Measurements from ENCODE around the gene EXOC6B.

Gene EXOC6B

DNA sequence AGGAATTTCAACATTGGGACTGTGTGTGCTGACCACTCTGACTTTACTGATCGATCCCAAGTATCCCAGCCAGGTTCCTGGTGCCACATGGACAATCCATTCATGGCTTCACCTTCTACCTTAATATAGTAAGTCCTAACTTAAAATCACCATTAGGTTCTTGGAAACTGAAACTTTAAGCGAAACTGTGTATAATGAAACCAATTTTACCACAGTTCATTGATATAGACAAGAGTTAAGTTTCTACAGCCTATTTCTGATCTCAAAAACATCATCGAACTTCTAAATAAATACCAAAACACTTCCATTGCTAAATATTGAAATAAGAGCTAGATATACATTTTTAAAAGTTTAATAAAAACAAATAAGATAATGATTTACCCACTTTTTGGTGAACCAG lies 4.4 kb upstream of the EXOC6B start:
- DNase-seq (ENCODE audit: low spot score), result no peak

DNA sequence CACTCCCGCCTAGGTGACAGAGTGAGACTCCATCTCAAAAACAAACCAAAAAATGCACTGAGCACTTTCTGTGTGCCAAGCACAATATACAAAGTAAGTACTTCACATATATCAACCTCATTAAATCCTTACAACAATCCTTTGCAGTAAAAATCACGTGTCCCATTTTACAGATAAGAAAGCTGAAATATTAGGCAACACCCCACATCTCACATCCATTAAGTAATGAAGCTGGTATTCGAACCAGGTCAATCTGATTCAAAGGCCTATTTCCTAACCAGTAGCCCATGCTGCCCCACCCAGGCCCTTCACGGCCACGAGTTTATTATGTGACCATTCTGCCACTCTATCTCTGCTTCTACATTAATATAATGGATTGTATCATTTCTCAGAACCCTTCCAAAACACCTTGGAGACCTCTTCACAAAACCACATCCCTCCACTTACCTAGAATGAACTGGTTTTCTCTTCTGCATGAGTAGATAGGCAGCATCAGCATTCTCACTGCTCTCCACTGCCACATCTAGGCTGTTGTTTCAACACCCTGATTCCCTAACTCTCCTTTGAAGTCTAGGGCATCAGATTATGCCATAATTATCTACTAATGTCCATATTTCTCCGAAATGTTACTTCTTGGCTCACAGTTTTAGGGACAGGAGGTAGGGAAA lies 3.1 kb upstream of the EXOC6B start:
- DNase-seq (ENCODE audit: low spot score), result no peak

DNA sequence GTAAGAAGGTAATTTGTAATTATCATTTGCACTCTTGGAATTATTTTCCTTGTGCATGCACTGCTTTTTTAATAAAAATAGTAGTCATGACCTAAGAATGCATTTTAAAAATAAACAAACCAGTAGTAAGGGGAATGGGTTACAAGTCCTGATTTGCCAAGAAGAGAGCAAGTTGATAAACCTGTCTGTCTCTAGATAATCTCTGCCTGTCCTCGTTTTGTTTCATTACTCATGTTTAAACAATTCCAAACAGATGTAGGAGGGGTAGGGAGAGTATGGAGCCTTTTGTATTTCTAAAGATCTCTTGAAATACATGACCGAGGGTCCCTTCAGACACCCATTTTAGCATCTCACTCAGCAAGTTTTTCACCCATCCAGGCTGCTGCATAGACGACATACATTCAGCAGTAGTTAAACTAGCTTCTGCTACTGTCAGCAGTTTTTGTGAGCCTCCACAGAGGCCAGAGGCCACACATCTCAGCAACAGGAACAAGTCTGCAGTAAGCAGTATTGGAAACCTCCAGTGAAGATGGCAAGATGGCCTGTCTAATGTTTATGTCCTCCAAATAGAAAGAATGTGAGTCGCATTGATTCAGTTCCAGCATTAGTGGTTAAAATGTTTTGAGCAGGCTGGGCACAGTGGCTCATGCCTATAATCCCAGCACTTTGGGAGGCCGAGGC lies 2.3 kb upstream of the EXOC6B start:
- DNase-seq (ENCODE audit: low spot score), result no peak

DNA sequence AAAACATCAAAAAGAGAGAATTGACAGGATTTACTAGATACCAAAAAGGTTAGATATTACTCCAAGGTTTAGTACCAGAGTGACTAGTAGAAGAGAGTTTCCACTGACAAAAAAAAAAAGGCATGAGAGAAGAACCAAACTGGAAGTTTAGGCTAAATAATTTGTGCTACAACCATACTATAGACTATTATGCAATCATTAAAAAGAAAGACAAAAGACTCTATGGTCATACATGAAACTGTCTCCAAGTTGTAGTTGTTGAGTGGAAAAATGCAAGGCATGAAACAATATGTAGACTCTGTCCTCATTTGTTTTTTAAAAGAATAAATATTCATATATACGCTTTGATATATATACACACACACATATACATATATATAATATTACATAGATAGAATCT lies 1.7 kb upstream of the EXOC6B start:
- no peak for DNase-seq (ENCODE audit: low spot score)

DNA sequence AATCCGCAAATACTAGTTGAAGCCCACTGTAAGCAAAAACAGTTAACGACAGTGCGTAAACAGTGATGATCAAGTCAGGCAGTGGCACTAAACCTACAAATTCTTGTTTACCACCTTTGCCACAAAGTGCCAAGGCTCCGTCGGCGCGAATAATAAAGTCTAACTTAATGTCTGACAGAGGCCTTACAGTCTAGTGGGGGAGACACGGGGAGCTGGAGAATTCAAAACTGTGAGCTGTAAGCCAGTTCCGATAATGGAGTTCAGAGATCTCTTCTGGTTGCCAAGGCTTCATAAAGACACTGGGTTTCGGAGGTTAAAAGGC lies 284 bp upstream of the EXOC6B start:
- no peak for DNase-seq (ENCODE audit: low spot score)

DNA sequence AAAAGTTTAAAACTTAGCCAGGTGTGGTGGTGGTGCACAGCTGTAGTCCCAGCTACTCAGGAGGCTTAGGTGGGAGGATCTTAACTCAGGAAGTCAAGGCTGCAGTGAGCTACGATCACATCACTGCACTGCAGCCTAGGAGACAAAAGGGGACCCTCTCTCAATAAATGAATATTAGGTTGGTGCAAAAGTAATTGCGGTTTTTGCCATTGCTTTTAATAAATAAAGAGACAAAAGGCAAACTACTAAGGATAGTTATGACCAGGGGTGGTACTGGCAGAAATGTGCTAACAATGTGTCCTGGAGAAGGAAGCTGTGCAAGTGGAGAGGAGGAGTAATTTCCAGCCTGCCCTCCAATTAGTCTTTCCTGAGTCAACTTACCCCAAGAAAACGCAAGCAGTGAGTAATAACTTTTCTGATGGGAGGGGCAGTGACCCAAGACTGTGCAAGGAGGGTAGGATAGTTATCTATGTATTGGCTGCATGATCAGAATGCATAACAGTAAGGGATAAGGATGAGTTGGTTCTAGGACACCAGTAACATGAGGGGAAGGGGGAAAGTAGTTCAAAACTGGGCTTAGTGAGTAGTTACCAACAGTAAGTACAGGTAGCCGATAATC lies 1.5 kb downstream of the EXOC6B start:
- DNase-seq (ENCODE audit: low spot score), result no peak

DNA sequence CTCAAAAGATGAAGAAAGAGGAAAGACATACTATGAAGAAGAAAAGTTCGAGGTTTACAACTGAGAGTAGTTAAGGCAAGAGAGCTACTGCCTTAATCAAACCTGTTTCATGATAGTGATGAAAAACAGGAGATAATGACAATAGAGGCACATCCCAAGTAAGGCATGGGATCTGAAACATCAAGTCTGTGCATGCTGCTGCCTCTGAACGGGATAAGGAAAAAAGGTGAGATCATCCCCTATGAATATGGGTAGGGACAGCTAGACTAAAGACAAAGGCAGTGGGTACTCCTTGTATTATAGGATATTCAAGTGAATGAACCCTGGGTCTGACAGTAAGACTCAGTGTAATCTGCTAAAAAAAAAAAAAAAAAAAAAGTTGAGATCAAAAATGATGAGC lies 3.0 kb downstream of the EXOC6B start:
- DNase-seq (ENCODE audit: low spot score), result no peak

DNA sequence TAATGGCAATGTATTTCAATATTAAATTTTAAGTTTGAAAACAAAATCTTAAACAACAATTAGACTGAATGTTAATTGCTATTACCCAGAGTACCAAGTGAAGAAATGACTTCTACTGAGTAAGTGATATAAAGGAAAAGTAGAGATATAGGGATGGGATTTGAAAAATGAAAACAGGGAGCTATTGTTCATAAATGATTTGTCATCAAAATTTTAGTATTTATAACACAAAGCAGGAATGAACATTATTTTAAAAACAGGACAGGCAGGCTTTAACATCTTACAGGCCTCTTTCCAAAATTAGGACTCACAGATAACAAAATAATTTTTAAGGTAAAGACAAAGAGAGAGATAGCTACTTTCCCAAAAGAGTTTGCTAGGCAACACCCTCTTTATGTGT lies 3.9 kb downstream of the EXOC6B start:
- no peak for DNase-seq (ENCODE audit: low spot score)

DNA sequence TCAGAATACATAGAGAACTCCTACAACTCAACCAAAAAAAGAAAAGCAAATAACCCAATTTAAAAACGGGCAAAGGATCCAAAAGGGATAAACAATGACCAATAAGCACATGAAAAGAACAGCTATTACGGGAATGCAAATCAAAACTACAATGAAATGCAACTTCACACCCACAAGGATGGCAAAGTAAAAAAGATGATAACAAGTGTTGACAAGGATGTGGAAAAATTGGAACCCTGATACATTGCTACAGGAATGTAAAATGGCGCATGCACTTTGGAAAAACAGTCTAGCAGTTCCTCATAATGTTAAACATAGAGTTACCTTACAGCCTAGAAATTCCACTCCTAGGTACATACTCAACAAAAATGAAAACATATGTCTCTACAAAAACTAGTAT lies 4.7 kb downstream of the EXOC6B start:
- no peak for DNase-seq (ENCODE audit: low spot score)

DNA sequence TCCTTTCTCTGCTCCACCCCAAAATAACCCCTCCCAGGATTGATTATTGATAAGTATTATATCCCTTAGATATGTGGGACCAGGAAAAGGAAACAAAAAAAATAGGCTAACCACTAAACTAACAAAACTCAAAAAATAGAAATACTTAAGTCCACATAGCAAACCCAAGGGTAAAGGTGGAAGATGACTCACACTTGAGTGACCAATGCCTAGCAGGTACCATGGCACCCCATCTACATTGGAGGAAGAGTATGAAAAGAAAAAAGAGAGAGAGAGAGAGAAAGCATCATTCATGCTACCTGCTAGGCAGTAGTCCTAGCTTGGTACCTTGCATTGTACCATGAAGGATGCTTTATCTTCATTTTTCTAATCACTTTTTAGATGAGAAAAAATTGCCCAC lies 6.3 kb downstream of the EXOC6B start:
- no peak for DNase-seq (ENCODE audit: low spot score)

DNA sequence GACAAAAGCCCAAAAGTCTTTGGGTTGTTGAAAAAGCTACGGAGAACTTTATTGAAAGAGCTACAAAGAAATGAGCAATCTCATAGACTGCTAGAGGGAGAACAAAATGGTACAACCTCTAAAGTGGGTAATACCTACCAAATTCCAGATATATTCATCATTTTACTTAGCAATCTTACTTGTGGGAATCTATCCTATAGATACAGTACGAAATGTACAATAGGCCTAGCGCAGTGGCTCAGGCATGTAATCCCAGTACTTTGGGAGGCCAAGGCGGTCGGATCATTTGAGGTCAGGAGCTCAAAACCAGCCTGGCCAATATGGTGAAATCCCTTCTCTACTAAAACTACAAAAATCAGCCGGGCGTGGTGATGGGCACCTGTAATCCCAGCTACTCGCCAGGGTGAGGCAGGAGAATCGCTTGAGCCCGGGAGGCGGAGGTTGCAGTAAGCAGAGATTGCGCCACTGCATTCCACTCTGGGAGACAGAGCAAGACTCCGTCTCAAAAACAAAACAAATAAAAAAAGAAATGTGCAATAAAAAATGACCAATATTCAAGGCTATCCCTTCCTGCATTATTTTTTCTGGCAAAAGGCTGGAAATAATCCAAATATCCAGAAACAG lies 10.1 kb downstream of the EXOC6B start:
- no peak for DNase-seq (ENCODE audit: low spot score)

DNA sequence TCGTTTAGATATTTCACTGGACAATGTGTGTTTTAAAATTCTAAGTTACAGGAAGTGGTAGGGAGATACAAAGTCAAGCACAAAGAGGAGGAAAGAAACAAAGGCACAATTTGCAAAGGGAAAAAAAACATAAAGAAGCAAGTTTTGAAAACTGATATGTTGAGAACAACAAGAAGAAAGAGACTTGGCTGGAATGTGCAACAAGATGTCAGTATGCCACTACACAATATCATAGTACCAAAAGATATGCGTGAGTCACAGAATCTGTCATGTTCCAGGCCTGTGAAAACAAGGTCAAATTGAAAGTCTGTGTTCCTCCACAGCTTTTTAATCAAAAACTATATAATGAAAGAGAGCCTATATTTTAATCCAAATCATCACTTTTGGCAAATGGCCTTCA lies 12.0 kb downstream of the EXOC6B start:
- DNase-seq (ENCODE audit: low spot score), result no peak

DNA sequence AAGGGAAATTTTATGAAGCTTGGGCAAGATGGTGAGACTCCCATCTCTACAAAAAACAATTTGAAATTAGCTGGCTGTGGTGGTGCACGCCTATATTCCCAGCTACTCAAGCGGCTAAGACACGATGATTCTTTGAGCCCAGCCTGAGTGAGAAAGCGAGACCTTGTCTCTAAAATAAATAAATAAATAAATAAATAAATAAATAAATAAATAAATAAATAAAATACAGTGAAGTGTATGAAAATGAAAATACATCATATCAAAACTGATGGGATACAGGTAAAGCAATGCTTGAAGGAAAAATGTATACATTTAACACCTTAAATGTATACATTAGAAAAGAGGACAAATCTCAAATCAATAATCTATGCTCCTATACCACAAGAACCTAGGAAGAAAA lies 15.7 kb downstream of the EXOC6B start:
- no peak for DNase-seq (ENCODE audit: low spot score)

DNA sequence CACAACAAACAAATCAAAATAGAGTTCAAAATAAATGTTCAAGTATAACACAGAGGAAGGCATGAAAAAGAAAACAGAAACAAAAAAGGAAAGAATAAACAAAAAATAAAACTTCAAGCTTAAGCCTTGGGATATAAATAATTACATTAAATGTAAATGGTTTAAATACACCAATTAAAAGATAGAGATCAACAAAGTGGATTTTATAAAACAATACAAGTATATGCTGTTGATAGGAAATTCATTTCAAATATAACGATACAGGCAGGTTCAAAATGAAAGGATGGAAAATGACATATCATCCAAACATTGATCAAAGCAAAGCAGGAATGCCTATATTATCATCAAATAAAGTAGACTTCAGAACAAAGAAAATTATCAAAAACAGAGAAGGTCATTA lies 16.7 kb downstream of the EXOC6B start:
- no peak for DNase-seq (ENCODE audit: low spot score)

DNA sequence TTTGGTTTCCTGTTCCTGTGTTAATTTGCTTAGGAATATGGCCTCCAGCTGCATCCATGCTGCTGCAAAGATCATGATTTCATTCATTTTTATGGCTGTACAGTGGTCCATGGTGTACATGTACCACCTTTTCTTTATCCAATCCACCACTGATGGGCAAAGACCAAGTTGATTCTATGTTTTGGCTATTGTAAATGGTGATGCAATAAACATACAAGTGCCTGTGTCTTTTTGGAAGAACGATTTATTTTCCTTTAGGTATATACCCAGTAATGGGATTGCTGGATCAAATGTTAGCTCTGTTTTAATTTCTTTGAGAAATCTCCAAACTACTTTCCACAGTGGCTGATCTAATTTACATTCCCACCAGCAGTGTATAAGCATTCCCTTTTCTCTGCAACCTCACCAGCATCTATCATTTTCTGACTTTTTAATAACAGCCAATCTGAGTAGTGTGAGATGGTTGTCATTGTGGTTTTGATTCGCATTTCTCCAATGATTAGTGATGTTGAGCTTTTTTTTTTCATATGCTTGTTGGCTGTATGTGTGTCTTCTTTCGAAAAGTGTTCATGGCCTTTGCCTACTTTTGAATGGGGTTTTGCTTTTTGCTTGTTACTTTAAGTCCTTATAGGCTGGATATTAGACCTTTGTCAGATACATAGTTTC lies 19.4 kb downstream of the EXOC6B start:
- no peak for DNase-seq (ENCODE audit: low spot score)

DNA sequence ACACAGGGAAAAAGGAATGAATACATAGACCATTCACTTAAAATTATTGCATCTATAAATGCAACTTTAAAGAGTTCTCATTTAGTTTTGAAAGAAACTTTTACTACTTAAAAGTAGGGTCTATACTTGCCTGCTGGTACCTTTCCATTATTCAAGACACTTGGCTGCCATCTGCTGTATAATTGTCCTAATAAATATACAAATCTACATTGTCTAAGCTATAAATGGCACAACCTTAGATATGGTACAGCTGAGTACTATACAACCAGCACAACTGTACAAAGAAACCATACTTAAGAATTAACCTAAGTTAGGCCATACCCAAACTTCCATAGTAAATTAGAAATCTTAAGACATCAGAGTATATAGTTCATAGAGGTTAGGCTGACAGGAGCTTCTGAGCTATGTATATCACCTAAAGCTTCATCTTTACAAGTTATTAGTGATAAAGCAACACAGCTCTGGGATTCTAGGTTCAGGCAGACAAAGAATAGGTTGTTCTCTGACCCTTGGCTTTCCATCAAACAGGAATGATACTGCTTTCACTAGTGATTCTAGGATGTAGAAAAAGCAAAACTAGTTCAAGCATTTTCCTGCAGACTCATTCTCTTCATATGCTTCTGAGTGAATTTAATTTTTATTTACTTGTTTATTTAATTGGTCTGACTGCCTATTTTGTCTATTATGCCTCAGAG lies 22.1 kb downstream of the EXOC6B start:
- DNase-seq (ENCODE audit: low spot score), result no peak

DNA sequence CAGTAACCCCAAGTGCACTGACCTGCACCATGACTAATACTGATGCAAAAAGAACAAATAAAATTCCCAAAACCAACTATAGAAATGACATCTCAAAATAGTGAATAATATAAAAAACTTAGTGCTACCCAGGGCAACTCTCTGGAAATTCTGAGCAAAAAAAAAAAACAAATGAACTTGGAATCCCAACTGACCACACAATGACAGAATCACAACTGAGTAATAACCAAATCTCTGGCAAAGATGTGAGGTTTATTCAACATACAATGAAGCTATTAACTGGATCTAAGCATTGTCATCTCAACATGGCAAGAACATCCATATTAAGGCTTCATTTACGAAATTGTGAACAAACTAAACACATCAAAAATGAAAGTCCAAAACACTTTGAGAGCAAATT lies 22.7 kb downstream of the EXOC6B start:
- no peak for DNase-seq (ENCODE audit: low spot score)

DNA sequence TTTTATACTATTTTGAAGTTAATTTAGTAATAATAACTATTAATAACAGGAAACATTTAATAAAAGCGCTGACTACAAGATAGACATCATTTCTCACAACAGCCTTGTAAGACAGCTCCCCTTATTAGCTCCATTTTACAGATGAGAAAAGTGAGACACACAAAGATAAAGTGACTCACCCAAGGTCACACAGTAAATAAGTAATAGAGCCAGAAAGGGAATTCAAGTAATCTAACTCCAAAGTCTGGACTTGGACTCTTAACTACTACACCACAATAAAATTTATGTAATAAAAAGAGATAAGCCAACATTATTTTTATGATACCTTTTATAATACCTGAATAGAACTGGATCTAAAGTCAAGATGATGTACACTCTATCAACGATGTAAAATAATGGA lies 25.3 kb downstream of the EXOC6B start:
- DNase-seq (ENCODE audit: low spot score), result no peak

DNA sequence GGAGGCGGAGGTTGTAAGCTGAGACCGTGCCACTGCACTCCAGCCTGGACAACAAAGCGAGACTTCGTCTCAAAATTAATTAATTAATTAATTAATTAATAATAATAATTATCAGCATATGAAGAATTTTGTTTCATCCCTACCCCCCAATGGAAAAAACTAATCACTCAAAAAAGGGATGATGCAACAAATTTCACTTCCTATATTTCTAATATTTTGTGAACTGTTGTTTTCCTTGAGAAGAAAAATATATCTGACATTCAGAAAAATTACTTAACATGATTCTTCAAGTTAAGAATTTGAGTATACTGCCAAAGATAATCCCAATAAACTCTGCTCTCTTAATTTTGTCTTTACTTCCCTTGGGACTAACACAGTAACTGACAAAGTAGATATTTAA lies 28.1 kb downstream of the EXOC6B start:
- DNase-seq (ENCODE audit: low spot score), result no peak

DNA sequence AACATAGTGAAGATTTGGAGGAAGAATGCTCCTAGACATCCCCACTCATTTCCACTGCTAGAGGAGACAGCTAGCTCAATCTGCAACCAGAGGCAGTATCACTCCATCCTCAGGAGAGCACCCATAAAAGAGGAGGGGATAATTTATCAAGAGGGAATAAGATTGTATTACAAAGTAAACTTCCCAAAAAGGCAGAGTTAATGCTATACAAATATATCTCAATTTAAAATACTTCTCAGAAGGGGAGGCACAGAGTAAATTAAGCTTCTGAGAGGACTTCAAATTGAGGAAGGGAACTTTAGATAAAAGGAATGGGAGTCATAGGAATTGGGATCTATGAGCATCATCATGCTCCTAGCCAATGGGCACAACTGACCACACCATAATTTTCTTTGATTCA lies 29.1 kb downstream of the EXOC6B start:
- DNase-seq (ENCODE audit: low spot score), result no peak

DNA sequence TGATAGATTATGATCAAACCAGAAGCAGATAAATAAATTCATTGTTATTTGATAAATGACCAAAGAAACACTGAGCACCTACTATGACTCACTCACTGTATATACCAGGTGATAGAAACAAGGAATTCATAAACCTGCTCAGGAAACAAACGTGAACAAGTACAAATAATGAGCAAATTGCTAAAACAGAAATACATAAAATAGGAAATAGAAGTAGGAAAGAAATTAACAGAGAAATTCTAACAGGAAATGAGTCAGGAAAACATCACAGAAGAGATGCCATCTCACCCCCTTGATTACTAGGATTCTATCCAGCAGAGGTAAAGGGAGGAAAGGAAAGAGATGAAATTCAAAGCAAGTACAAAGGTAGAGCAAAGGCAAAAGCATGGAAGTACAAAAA lies 31.3 kb downstream of the EXOC6B start:
- no peak for DNase-seq (ENCODE audit: low spot score)
